Epidermal melanocyte (primary cell): ENCODE data around the gene CHRM4.

Experiments
- DNase-seq: peaks from one replicate; pipeline ENCODE4 v3.0.0; 2011; ENCODE audit warnings: low spot score; ENCODE audit not compliant: insufficient read length

Gene CHRM4

DNA sequence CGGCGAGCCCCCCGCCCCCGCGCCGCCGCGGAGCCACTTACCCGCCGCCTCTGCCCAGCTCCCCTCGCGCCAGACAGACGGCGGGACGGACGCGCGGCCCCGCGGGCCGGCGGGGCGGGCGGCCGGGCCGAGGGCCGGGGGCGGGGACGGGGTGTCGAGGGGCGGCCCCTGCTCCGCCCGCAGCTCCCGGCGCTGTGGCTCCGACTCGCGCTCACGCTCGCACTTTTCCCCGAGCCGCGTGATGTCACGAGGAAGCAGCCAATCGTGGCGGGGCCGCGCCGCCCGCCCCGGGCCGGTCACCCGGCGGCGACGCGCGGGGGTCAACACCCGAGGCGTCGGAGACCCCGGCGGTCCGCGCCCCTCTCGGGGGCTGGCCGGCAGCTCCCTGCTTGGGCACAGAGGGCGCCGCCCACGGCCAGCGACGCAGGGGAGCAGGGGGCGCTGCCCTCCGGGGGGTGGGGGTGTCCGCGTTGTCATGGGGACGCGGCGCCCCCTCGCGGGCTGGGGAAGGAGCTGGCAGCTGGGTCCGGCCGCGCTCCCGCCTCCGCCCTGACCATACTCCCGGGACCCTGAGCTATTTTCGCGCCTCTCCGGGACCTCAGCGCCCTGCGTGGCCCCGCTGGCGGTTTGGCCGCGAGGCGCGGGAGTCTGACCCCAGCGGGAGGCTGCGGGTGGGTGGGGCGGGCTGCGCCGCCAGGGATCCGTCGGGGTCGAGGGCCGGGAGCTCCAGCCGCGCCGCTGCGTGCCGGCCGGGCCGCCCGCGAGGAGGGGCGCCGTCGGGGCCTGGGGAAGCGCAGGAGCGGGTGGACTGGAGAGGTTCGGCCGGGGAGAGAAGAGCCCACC, at the start of gene CHRM4:
CHRM4 (minus strand) TSS at position 199 of the 843 bp plus-strand sequence. CDS start 5,219 bp downstream, outside the sequence.
- no peak for DNase-seq

GRCh38 chr11:46438211-46438610, 46.6 kb upstream of the CHRM4 start:
- DNase-seq = no peak

DNA sequence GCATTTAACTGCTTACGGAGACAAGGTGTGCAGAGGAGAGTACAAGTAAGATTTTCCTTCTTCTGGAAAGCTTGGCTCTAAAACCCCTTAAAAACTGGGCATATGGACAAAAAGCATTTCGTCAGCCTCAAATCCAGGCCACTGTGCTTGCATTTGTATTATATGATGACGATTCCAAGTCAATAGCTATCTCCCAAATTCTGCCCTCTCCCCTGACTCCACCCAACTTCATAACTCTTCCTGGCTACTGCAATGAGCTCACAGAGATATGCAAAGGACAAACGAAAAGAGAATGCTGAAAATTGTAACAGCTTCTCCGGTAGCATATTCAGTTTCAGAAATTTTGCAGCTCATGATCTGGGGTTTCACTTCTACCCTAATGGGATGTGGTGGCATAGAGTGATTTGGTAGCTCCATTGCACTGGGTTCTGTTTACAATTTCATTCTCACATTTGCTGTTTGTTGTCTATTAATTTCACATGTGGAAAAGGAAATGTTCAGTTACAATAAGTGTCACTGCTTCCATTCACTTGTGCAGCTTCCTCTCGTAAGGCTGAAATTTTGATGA, 45.6 kb upstream of the CHRM4 start:
- DNase-seq = no peak

- DNase-seq = no peak
These were observed 44.5 kb upstream of the CHRM4 start for GRCh38 chr11:46436113-46436512.

GRCh38 chr11:46435679-46436078, 44.1 kb upstream of the CHRM4 start:
- no peak for DNase-seq

GRCh38 chr11:46431211-46431610, 39.6 kb upstream of the CHRM4 start:
- DNase-seq = no peak

- DNase-seq = no peak
These were observed 38.1 kb upstream of the CHRM4 start for GRCh38 chr11:46429717-46430116.

DNA sequence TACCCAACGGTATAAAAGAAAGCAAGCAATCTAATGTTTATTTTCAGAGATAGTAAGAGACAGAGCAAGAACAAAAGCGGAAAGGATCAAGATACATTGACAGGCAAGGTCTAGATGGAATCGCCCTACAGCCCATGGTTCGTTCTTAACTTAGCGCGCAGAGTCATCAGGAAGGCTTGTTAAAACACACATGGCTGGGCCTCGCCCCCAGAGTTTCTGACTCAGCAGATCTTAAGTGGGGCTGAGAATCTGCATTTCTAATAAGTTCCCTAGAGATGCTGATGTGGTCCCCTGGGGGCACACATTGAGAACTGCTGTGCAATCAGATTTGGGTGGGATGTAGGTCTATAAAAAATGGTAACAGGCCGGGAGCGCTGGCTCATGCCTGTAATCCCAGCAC, 35.8 kb upstream of the CHRM4 start:
- no peak for DNase-seq

DNA sequence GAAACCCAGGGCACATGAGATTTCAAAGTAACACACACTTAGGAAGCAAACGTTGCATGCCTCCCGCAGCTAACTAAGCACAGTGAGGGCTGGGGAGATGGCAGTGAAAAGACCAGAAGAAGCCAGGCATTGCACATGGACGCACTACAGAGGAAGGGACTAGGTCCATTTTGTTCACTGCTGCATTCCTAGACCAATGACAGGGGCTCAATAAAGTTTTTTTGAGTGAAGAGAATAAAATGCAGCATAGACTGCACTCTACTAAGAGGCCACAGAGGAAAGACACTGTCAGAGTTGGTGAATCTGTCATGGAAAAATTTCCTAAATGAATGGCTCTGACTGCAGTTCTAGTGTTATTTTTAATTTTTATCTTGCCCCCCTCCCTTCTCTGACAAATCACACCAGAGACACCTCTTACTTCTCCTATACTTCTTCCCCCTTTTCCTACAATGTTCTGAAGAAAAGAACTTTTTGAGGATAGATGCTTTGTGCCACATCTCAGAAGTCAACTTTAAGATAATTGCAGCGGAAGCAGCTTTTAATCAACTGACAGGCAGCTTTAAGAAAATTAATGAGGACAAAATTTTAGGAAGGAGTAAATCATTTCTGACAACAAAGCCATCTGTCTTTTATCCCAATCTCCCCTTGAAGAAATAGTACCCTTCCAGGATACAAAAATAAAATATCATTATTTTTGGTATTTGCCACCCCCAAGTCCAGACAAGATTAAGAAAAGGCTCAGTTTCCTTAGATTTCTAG, 34.8 kb upstream of the CHRM4 start:
- no peak for DNase-seq

- DNase-seq = no peak
These were observed 31.0 kb upstream of the CHRM4 start for GRCh38 chr11:46422588-46422987.

- no peak for DNase-seq
These were observed 29.8 kb upstream of the CHRM4 start for GRCh38 chr11:46421257-46421880.

DNA sequence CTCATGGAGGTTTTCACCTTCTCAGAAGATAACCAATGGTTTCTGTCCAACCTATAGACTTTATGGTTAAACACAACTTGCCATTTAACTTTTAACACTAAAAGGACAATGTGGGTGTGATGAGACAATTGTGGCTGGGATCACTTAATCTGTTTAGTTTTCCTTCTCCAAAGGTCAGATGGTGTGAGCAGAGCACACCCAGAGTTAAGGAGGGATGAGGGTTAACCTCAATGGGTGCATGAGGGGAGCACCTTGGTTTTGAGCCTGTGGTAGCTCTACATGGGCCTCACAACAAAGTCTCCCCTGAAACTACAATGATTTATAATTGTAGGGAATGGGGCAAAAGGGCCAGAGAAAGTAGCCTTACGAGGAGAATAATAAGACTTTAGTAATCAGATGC, 28.9 kb upstream of the CHRM4 start:
- DNase-seq = no peak

- DNase-seq = no peak
These were observed 27.2 kb upstream of the CHRM4 start for GRCh38 chr11:46418751-46419150.

DNA sequence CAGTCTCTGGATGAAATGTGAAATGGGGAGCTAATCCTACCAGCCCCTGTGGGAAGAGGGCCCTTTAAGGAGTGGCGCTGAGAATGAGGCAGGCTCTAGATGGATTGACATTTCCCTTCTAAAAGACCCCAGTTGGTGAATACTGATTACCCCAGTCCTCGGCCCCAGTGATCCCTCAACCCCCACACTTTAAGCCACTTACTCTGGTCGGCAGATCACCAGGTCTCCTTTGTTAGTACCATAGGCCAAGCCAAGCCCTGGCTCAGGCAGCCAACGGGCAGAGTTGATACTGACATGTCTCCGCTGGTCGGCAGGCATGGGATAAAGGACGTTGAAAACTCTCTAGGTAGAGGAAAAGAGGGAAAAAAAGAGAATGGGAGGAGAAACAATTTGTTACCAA, 26.1 kb upstream of the CHRM4 start:
- no peak for DNase-seq

DNA sequence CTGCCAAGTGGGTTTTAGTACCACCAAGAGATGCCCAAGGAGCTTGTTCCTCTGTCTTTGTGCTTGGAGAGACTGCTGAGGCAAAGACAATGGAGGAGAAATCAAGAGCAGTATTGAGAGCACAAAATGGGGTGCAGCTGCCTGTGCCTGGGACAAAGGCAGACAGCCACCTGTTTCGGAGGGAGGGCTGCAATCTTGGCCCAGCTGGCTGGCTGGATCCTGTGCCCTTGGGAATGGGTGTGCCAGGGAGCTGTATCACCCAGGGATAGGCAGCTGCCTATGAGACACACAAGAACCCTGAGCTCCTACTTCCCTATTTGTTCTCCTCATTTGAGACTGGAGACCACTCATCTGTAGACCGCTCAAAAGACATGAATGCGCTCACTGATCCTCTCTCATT, 23.3 kb upstream of the CHRM4 start:
- DNase-seq = no peak

DNA sequence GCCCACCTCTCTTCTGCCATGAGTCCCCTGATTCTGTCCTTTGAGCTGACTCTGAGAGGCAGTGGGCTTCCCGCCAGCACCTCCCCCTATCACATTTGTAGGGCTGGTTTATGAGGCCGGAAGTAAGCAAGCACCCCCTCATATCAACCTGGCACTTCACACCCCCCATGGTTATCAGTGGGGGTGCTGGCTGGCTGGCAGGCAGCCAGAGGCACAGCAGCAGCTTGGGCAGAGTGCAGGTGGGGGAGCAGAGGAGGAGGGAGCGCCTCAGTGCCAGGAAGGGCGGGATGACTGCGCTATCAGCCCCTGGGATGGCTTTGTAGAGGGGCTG, 22.9 kb upstream of the CHRM4 start:
- DNase-seq = no peak

GRCh38 chr11:46413760-46414465, 22.3 kb upstream of the CHRM4 start:
- no peak for DNase-seq

- DNase-seq = no peak
These were observed 18.4 kb upstream of the CHRM4 start for GRCh38 chr11:46410021-46410420.

- no peak for DNase-seq
These were observed 16.9 kb upstream of the CHRM4 start for GRCh38 chr11:46408407-46408986.

- no peak for DNase-seq
These were observed 16.1 kb upstream of the CHRM4 start for GRCh38 chr11:46407635-46408034.

DNA sequence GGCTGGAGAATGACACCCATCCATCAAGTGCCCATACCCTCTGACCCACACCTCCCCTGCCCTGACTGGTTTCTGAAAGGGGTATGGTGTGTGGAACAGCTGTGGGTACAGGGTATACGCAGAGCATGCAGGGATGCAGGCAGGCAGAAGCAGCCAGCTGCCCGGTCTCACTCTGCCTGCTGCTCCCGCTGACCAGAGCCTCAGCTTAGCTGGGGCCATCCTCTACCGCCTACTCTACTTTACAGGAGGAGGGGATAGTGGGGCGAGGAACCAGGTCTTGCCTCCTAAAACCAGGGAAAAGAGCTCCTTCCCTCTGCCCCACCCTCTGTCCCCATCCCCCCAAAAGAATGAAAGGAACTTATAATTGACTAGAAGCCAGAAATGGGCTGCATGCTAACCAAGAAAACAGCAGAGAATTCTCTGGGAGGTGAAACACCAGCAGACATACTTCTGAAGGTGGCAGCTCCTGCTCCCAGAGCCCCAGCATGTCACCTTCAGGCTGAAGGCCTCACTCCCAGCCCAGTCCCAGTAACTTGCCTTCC, 13.0 kb upstream of the CHRM4 start:
- DNase-seq = no peak
